ENCODE measurements around the gene HDAC1.

The HDAC1 gene

GRCh38 chr1:32363713-32364112 lies 71.8 kb downstream of the HDAC1 start:
- Mint-ChIP-seq H3K4me3 (no peak overlapping the region), H3K27me3 (ENCODE audit: low read depth, poor library complexity) (peaks cover 32% of the 10 kb centered on the region), H3K27ac (no peak overlapping the region), H3K9me3 (no peaks in the 10 kb centered on the region), H3K4me1 (peaks cover 24% of the 10 kb centered on the region), H3K36me3 (ENCODE audit: low read depth) (peaks cover 55% of the 10 kb centered on the region)
- DNase-seq = no peak
- TF ChIP-seq CTCF (IDR thresholded peaks at IDR 0.05) = no peak

GRCh38 chr1:32364836-32365235 lies 73.0 kb downstream of the HDAC1 start:
- TF ChIP-seq CTCF (IDR thresholded peaks at IDR 0.05) = no peak
- Mint-ChIP-seq H3K4me3 (no peak overlapping the region), H3K9me3 (no peaks in the 10 kb centered on the region), H3K27ac (no peak overlapping the region), H3K27me3 (ENCODE audit: low read depth, poor library complexity) (peaks cover 27% of the 10 kb centered on the region), H3K36me3 (ENCODE audit: low read depth) (peaks cover 53% of the 10 kb centered on the region), H3K4me1 (peaks cover 21% of the 10 kb centered on the region)
- no peak for DNase-seq

- Mint-ChIP-seq H3K4me1 (peaks cover 19% of the 10 kb centered on the region), H3K36me3 (ENCODE audit: low read depth) (peaks cover 51% of the 10 kb centered on the region), H3K4me3 (no peak overlapping the region), H3K27me3 (ENCODE audit: low read depth, poor library complexity) (peaks cover 22% of the 10 kb centered on the region), H3K9me3 (no peaks in the 10 kb centered on the region), H3K27ac (no peak overlapping the region)
- DNase-seq = no peak
- TF ChIP-seq CTCF (IDR thresholded peaks at IDR 0.05) = no peak
These were observed 73.6 kb downstream of the HDAC1 start for GRCh38 chr1:32365445-32365844.

GRCh38 chr1:32367912-32368635 lies 76.2 kb downstream of the HDAC1 start:
- DNase-seq = no peak
- Mint-ChIP-seq H3K36me3 (ENCODE audit: low read depth) (peaks cover 53% of the 10 kb centered on the region), H3K9me3 (no peaks in the 10 kb centered on the region), H3K27ac (no peak overlapping the region), H3K4me1 (peaks cover 6% of the 10 kb centered on the region), H3K4me3 (no peak overlapping the region), H3K27me3 (ENCODE audit: low read depth, poor library complexity) (peaks cover 6% of the 10 kb centered on the region)
- TF ChIP-seq CTCF (IDR thresholded peaks at IDR 0.05) = no peak

- peaks cover 44% of the 10 kb centered on the region for H3K36me3 Mint-ChIP-seq (ENCODE audit: low read depth)
- H3K27ac Mint-ChIP-seq = peak overlapping the region; percentile 1
- TF ChIP-seq CTCF (IDR thresholded peaks at IDR 0.05) = no peak
- no peaks in the 10 kb centered on the region for H3K9me3 Mint-ChIP-seq
- H3K4me3 Mint-ChIP-seq = no peak overlapping the region
- no peaks in the 10 kb centered on the region for H3K4me1 Mint-ChIP-seq
- DNase-seq = no peak
- H3K27me3 Mint-ChIP-seq (ENCODE audit: low read depth, poor library complexity) = no peaks in the 10 kb centered on the region
These were observed 80.4 kb downstream of the HDAC1 start for GRCh38 chr1:32372149-32372756.

Data from nephron progenitor cell (in vitro differentiated cells).